Endothelial cell of umbilical vein (primary cell): Measurements from ENCODE around the gene ARMC8.

Source experiments
- EZH2 ChIP-seq: IDR thresholded peaks from 2 replicates; pipeline ENCODE4 v1.6.1; 2012; ENCODE audit warnings: borderline replicate concordance, low read depth, mild to moderate bottlenecking, moderate library complexity, low read length, inconsistent platforms; ENCODE audit not compliant: severe bottlenecking
- POLR2A ChIP-seq: IDR thresholded peaks from 2 replicates; pipeline ENCODE4 v1.6.1; 2012; ENCODE audit warnings: low read depth, mild to moderate bottlenecking, control low read depth, low read length

DNA sequence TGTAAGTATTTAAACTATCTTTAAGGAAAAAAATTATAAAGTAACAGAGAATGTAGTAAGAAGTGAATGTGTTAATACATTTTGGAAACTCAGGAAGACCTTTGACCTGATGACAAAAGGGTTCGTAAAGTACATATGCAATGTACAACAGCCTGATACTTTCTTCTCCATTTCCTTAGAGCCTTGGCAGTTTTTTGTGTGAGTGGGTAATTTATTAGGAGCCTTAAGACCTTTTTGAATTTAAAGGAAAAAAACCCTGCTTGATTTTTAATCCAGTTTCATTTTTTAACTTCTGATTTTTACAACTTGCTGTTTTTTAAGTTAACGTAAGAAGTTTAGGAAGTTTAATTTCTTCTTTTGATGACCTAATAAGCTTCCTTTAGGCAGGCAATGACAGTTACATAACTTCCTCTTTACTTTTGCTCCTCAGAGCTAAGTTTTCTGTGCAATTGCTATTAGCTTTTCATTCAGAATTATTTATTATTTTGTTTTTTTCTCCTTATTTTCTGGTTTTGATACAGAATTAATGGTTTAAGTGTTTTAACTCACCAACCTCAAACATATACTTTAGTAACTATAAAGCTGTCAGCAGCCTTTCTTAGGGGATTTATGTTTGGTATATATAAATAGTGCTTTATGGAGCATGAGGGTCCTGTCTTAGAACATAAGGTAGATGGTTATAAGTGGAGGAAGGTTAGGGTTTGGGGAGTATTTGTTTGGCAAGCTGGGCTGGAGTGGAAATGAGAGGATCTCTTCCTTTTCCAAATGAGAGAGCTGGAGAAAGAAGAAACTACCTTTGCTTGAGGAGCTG lies 35.2 kb downstream of the ARMC8 start:
- no peak for TF ChIP-seq POLR2A
- no peak for TF ChIP-seq EZH2
